Measurements from ENCODE around the gene KIF2C.

KIF2C gene

DNA sequence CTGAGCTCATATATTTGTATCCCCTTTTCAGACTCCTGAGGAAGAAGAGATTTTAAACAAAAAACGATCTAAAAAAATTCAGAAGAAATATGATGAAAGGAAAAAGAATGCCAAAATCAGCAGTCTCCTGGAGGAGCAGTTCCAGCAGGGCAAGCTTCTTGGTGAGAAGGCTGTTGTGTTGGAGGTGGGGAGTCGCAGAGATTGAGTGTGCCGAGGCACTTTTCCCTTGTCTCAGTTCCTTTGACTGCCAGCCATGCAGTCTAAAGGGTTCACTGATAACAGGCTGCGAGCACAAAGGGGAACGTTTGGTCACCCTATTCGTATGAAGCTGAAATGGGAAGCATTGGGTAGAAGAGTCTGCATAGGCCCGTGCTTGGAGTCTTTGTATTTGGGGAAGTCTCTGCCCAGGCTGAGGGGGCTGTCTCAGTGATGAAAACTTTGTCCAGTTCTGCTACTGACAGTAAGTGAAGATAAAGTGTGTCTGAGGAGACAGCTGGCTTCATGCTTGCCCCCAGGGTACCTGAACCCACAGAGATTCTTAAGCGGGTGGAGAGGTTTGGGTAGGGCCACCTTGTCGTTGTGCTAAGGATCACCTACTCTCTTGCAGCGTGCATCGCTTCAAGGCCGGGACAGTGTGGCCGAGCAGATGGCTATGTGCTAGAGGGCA, 38.5 kb downstream of the KIF2C start:
- in situ Hi-C loops (cut with MboI; ENCODE audit: low sequenced_read_pairs, unreplicated experiment): no loop called here
- no peak for DNase-seq (ENCODE audit: low spot score)
- TF ChIP-seq, protein P1, sequence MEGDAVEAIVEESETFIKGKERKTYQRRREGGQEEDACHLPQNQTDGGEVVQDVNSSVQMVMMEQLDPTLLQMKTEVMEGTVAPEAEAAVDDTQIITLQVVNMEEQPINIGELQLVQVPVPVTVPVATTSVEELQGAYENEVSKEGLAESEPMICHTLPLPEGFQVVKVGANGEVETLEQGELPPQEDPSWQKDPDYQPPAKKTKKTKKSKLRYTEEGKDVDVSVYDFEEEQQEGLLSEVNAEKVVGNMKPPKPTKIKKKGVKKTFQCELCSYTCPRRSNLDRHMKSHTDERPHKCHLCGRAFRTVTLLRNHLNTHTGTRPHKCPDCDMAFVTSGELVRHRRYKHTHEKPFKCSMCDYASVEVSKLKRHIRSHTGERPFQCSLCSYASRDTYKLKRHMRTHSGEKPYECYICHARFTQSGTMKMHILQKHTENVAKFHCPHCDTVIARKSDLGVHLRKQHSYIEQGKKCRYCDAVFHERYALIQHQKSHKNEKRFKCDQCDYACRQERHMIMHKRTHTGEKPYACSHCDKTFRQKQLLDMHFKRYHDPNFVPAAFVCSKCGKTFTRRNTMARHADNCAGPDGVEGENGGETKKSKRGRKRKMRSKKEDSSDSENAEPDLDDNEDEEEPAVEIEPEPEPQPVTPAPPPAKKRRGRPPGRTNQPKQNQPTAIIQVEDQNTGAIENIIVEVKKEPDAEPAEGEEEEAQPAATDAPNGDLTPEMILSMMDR (IDR thresholded peaks at IDR 0.05; ENCODE audit: borderline replicate concordance, control extremely low read depth, extremely low read depth, insufficient read depth, missing control alignments): no peak

DNA sequence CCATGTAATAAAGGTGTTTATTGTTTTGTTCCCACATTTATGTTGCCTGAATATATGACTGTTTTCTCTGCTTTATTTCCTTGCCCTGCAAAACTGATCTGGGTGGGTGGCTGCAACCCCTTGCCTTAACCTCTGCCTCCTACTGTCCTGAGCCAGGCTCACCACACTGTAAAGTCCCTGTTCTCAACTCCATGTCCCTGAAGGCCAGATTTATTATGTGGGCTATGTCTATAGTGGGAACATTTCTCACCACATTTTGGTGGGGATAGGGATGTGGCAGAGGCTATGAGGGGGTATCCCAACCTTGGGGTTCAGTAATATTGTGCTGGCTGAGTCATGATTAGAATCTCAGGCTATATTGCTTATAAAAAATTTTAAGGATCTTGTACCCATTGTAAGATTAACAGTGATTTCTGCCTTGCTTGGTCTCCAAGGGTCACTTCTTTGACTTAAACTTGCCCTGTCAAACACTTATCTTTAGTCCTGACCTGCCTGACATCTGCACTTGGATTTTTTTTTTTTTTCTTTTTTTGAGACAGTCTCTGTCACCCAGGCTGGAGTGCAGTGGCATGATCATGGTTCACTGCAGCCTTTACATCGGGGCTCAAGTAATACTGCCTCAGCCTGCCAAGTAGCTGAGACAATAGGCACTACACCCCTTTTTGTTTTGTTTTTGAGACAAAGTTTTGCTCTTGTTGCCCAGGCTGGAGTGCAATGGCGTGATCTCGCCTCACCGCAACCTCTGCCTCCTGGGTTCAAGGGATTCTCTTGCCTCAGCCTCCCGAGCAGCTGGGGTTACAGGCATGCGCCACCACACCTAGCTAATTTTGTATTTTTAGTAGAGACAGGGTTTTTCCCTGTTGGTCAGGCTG, 39.3 kb downstream of the KIF2C start:
- in situ Hi-C loops (cut with MboI; ENCODE audit: low sequenced_read_pairs, unreplicated experiment): no loop called here
- DNase-seq (ENCODE audit: low spot score): no peak
- TF ChIP-seq, protein P1 (IDR thresholded peaks at IDR 0.05; ENCODE audit: borderline replicate concordance, control extremely low read depth, extremely low read depth, insufficient read depth, missing control alignments): no peak

DNA sequence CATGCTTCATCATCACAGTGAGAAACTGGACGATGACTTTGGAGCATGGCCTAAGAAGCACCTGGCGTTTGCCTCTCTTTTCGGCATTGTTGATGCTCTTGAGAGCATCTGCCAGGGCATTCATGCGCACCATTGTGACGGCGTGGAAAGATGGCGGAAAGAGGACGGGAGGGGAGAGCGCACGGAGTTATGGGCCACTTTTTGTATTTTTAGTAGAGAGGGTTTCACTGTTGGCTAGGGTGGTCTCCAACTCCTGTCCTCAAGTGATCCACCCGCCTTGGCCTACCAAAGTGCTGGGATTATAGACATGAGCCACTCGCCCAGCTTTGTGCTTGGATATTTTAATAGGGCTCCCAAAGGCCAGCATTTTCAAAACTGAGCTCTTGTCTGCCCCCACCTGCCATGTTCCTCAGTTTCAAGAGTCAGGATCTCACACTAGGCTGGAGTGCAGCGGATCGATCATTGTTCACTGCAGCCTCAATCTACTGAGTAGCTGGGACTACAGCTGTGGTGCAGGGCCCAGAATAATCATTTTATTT, 41.0 kb downstream of the KIF2C start:
- TF ChIP-seq, protein P1 (IDR thresholded peaks at IDR 0.05; ENCODE audit: borderline replicate concordance, control extremely low read depth, extremely low read depth, insufficient read depth, missing control alignments): no peak
- in situ Hi-C loops (cut with MboI; ENCODE audit: low sequenced_read_pairs, unreplicated experiment): no loop called here
- DNase-seq (ENCODE audit: low spot score): no peak

DNA sequence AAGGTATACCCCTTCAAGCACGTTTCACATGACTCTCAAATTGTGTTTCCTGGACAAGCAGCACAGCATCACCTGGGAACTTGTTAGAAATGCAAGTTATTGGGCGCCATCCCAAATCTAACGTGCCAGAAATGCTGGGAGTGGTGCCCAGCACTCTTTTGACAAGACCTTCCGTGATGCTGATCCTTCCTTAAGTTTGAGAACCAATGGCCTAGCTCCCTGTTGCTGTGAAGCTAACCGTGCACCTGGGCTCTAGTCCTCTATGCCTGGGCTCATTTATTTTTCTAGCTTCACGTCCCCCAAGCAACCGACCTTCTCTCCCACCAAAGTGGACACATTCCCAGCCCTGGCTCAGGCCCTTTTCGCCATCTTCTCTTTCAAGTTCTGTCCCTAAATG, 44.1 kb downstream of the KIF2C start:
- in situ Hi-C loops (cut with MboI; ENCODE audit: low sequenced_read_pairs, unreplicated experiment): no loop called here
- TF ChIP-seq, protein P1 (IDR thresholded peaks at IDR 0.05; ENCODE audit: borderline replicate concordance, control extremely low read depth, extremely low read depth, insufficient read depth, missing control alignments): no peak
- DNase-seq (ENCODE audit: low spot score): no peak

DNA sequence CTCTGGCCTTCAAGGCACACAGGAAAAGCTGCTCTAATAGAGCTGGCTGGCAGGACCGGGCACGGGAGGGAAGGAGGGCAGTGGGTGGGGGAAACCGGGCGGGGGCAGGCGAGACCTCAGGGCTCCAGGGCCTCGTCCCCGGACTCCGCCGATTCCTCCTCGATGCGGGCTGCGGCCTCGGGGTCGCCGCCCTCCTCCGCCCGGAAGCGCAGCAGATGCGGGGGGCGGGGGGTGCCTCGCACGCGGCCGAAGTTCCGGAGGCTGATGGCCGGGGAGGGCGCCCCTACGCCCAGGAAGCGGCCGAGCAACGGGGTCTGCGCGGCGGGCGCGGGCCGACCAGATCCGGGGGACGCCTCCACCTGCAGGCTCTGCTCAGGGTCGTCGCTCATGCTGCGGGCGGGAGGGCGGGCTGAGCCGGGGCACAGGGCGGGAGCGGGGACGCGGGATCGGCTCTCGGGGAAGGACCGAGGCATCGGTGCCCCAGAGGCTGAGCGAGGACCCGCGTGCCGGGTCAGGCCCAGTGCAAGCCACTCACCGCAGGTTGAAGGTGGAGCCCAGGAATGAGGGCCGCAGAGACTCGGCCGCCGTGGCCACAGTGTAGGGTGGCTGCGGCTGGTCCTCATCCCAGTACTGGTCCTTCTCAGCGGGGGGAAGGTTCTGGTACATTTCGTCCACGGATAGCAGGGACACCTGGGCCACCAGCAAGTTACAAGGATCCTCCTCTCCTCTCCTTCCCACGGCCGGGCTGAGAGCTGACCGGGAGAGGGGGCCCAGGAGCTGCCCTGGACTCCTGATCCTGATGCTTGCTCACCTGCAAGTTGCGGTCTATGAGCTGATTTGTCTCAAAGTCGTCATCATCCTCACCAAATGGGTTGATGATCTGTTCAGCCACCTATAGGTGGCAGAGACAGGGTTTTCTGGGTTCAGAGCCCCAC, 44.7 kb downstream of the KIF2C start:
- TF ChIP-seq, protein P1 (IDR thresholded peaks at IDR 0.05; ENCODE audit: borderline replicate concordance, control extremely low read depth, extremely low read depth, insufficient read depth, missing control alignments): no peak
- in situ Hi-C loops (cut with MboI; ENCODE audit: low sequenced_read_pairs, unreplicated experiment): no loop called here
- DNase-seq (ENCODE audit: low spot score): peak; percentile 67

DNA sequence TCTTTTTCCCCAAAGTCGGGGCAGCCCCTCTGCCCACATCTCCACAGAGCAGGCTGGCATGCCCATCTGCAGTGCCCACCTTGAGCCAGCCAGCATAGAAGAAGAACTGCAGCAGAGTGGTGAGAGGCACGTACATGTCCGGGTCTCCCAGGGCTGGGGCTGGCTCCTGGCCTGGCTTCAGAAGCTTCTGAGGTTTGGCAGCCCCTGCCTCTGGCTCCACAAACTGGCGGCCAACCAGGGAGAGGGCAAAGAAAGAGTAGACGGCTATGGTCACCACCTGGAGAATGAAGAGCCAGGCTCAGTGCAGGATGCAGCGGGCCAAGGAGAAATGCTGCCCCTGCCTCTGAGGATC, 45.4 kb downstream of the KIF2C start:
- no peak for DNase-seq (ENCODE audit: low spot score)
- TF ChIP-seq, protein P1 (IDR thresholded peaks at IDR 0.05; ENCODE audit: borderline replicate concordance, control extremely low read depth, extremely low read depth, insufficient read depth, missing control alignments): no peak
- in situ Hi-C loops (cut with MboI; ENCODE audit: low sequenced_read_pairs, unreplicated experiment): no loop called here

Measured in GM13976 (cell line).